Measurements from ENCODE around the gene SERPINB12.

The SERPINB12 gene

GRCh38 chr18:63552581-63552980, 10.4 kb downstream of the SERPINB12 start:
- no peak for DNase-seq

GRCh38 chr18:63553081-63553480, 10.9 kb downstream of the SERPINB12 start:
- DNase-seq: no peak

GRCh38 chr18:63559567-63560491, 17.7 kb downstream of the SERPINB12 start:
- no peak for DNase-seq

GRCh38 chr18:63562284-63562683, 20.1 kb downstream of the SERPINB12 start:
- no peak for DNase-seq

GRCh38 chr18:63564021-63564420, 21.9 kb downstream of the SERPINB12 start:
- DNase-seq: no peak

GRCh38 chr18:63564561-63564960, 22.4 kb downstream of the SERPINB12 start:
- no peak for DNase-seq

GRCh38 chr18:63567276-63567675, 25.1 kb downstream of the SERPINB12 start:
- no peak for DNase-seq

GRCh38 chr18:63567825-63568224, 25.7 kb downstream of the SERPINB12 start:
- no peak for DNase-seq

GRCh38 chr18:63570721-63571120, 28.6 kb downstream of the SERPINB12 start:
- DNase-seq: no peak

- DNase-seq: no peak
These were observed 33.5 kb downstream of the SERPINB12 start for GRCh38 chr18:63575681-63576080.

- no peak for DNase-seq
These were observed 36.3 kb downstream of the SERPINB12 start for GRCh38 chr18:63578357-63578958.

GRCh38 chr18:63579616-63580015, 37.4 kb downstream of the SERPINB12 start:
- no peak for DNase-seq

- DNase-seq: no peak
These were observed 43.8 kb downstream of the SERPINB12 start for GRCh38 chr18:63585988-63586387.

- DNase-seq: no peak
These were observed 44.3 kb downstream of the SERPINB12 start for GRCh38 chr18:63586431-63586830.

- no peak for DNase-seq
These were observed 44.8 kb downstream of the SERPINB12 start, which contains the start of gene SERPINB13 for GRCh38 chr18:63586966-63587365. SERPINB13 (plus strand) TSS chr18:63587343; CDS start chr18:63588668, 1,325 bp downstream.

- no peak for DNase-seq
These were observed 46.7 kb downstream of the SERPINB12 start for GRCh38 chr18:63588909-63589308.

- no peak for DNase-seq
These were observed 48.2 kb downstream of the SERPINB12 start for GRCh38 chr18:63590373-63590772.

GRCh38 chr18:63590966-63591695, 49.0 kb downstream of the SERPINB12 start:
- no peak for DNase-seq

GRCh38 chr18:63591725-63592124, 49.6 kb downstream of the SERPINB12 start:
- DNase-seq: no peak

- DNase-seq: no peak
These were observed 50.3 kb downstream of the SERPINB12 start for GRCh38 chr18:63592471-63592870.

- DNase-seq: no peak
These were observed 54.8 kb downstream of the SERPINB12 start for GRCh38 chr18:63596964-63597363.

- no peak for DNase-seq
These were observed 61.2 kb downstream of the SERPINB12 start for GRCh38 chr18:63603355-63603754.

GRCh38 chr18:63603772-63604171, 61.6 kb downstream of the SERPINB12 start:
- DNase-seq: no peak

Data from activated CD4-positive, alpha-beta T cell treated with anti-CD3 and anti-CD28 coated beads for 1 hour (primary cell).